HG03575 (cell line): Measurements from ENCODE around the gene LUC7L.
"Not testable (repeated sequence)": the region's sequence is repeated elsewhere in the genome, so short reads cannot be mapped to it uniquely, and the experiment has no call there.

Source experiments
- ATAC-seq: cut with Tn5 transposase; IDR thresholded peaks from one replicate; pipeline ENCODE4 v1.9.1; 2021; ENCODE audit not compliant: unreplicated experiment, insufficient number of reproducible peaks, low FRiP score; ENCODE audit errors: extremely low read depth

LUC7L gene

GRCh38 chr16:172374-172941 lies 56.8 kb downstream of the LUC7L start, which contains the start of gene HBA2:
TSS of gene HBA2 (plus strand) at chr16:172876. CDS start at chr16:172913, 37 bp downstream.
- ATAC-seq = not testable (repeated sequence)

- no peak for ATAC-seq
Measured at GRCh38 chr16:170788-171187, 58.5 kb downstream of the LUC7L start.

GRCh38 chr16:170088-170507 lies 59.2 kb downstream of the LUC7L start:
- not testable (repeated sequence) for ATAC-seq

GRCh38 chr16:169014-169413 lies 60.2 kb downstream of the LUC7L start:
- no peak for ATAC-seq

- ATAC-seq = no peak
Measured at GRCh38 chr16:168424-168823, 60.8 kb downstream of the LUC7L start.

- ATAC-seq = no peak
Measured at GRCh38 chr16:167122-167690, 62.0 kb downstream of the LUC7L start.

- ATAC-seq = no peak
Measured at GRCh38 chr16:166375-167121, 62.7 kb downstream of the LUC7L start.

- ATAC-seq = no peak
Measured at GRCh38 chr16:165539-166374, 63.5 kb downstream of the LUC7L start, which contains the start of gene HBM. TSS of gene HBM (plus strand) at chr16:165978. CDS start at chr16:165998, 20 bp downstream.

- ATAC-seq = no peak
Measured at GRCh38 chr16:164827-165538, 64.3 kb downstream of the LUC7L start.

GRCh38 chr16:164134-164823 lies 65.0 kb downstream of the LUC7L start:
- ATAC-seq = not testable (repeated sequence)

- not testable (repeated sequence) for ATAC-seq
Measured at GRCh38 chr16:163696-164095, 65.6 kb downstream of the LUC7L start.

GRCh38 chr16:163139-163538 lies 66.1 kb downstream of the LUC7L start:
- ATAC-seq = not testable (repeated sequence)

- no peak for ATAC-seq
Measured at GRCh38 chr16:162271-162991, 66.8 kb downstream of the LUC7L start.

GRCh38 chr16:160691-161190 lies 68.5 kb downstream of the LUC7L start:
- ATAC-seq = no peak

GRCh38 chr16:160242-160641 lies 69.0 kb downstream of the LUC7L start:
- ATAC-seq = not testable (repeated sequence)

- no peak for ATAC-seq
Measured at GRCh38 chr16:159136-159849, 70.0 kb downstream of the LUC7L start.

- ATAC-seq = no peak
Measured at GRCh38 chr16:155031-155398, 74.2 kb downstream of the LUC7L start.
